H1 (cell line): ENCODE data around the gene AOPEP. TPM values are rescaled to one million over a fixed set of nuclear protein-coding genes. Genes with fewer than 3 reads are reported as not detected.

Experiments used
- CBX8 ChIP-seq: fragments of 300-800, 300-1000 bp; sonication (generic); IDR thresholded peaks from 2 replicates; pipeline ENCODE4 v1.7.1; 2016; ENCODE audit warnings: low read depth, low read length, borderline replicate concordance
- CHD1 ChIP-seq: IDR thresholded peaks from 2 replicates; pipeline ENCODE4 v1.6.1; 2012; ENCODE audit warnings: low read depth, low read length, improper control_type of control experiment
- JUN ChIP-seq: IDR thresholded peaks from 2 replicates; pipeline ENCODE4 v1.6.1; 2011; ENCODE audit warnings: low read depth, mild to moderate bottlenecking, improper control_type of control experiment, low read length
- KDM1A ChIP-seq: fragments of 200-600, 300-600 bp; sonication (generic); IDR thresholded peaks from 2 replicates; pipeline ENCODE4 v1.7.1; 2016; ENCODE audit warnings: mild to moderate bottlenecking, low read length, borderline replicate concordance
- RNF2 ChIP-seq: fragments of 200-900, 300-1000 bp; sonication (generic); IDR thresholded peaks from 2 replicates; pipeline ENCODE4 v1.7.1; 2016; ENCODE audit warnings: borderline replicate concordance, low read depth, mild to moderate bottlenecking, antibody characterized with exemption, low read length; ENCODE audit not compliant: poor library complexity, severe bottlenecking; ENCODE audit errors: missing control alignments
- RXRA ChIP-seq: IDR thresholded peaks from 2 replicates; pipeline ENCODE4 v1.6.1; 2011; ENCODE audit warnings: low read depth, mild to moderate bottlenecking, low read length, moderate library complexity; ENCODE audit not compliant: insufficient read depth
- SP4 ChIP-seq: IDR thresholded peaks from 2 replicates; pipeline ENCODE4 v1.6.1; 2012; ENCODE audit warnings: low read length, inconsistent platforms
- SRF ChIP-seq: IDR thresholded peaks from 2 replicates; pipeline ENCODE4 v1.6.1; 2011; ENCODE audit warnings: mild to moderate bottlenecking, low read depth, low read length, moderate library complexity
- TAF7 ChIP-seq: optimal IDR thresholded peaks from 2 replicates; pipeline ENCODE3; 2011; ENCODE audit warnings: low read depth, mild to moderate bottlenecking, inconsistent platforms, low read length, moderate library complexity, borderline replicate concordance
- polyA plus RNA-seq, 7 experiments: library from polyadenylated mRNA; depleted of rRNA in 3 of 7; stranded (reverse) in 5 of 7; unstranded in 2 of 7; fragments of >200 nt in 5 of 7; fragments of 200-250 nt in 2 of 7; gene quantifications; 1 replicate in 5 of 7; 2 replicates in 1 of 7; 4 replicates in 1 of 7; pipeline versions ENCODE4 v1.2.1 to v1.2.3, GENCODE V29; 2011 to 2013; ENCODE audit warnings: missing spikeins in 2 of 7, mixed read lengths in 2 of 7
- total RNA-seq: library from RNA; stranded (reverse); fragmentation: NEBNext Ultra II Directional; extraction: Animal tissue kit (Norgen Biotek cat#: 25700); gene quantifications from 2 replicates; pipeline ENCODE4 v1.2.1, GENCODE V29; 2021
- TF ChIP-seq, protein P1 (sequence below): fragments of 300-600 bp; sonication (generic); IDR thresholded peaks from 2 replicates; pipeline ENCODE4 v1.7.1; 2012; ENCODE audit warnings: low read length, moderate library complexity, mild to moderate bottlenecking, inconsistent platforms; ENCODE audit not compliant: insufficient replicate concordance

Gene AOPEP
- total and polyA plus RNA-seq, 2 of the 8 experiments (the other 6 are each of a cell fraction or from before 2014, with no cell fraction given): 6.1 to 14.3 TPM

DNA sequence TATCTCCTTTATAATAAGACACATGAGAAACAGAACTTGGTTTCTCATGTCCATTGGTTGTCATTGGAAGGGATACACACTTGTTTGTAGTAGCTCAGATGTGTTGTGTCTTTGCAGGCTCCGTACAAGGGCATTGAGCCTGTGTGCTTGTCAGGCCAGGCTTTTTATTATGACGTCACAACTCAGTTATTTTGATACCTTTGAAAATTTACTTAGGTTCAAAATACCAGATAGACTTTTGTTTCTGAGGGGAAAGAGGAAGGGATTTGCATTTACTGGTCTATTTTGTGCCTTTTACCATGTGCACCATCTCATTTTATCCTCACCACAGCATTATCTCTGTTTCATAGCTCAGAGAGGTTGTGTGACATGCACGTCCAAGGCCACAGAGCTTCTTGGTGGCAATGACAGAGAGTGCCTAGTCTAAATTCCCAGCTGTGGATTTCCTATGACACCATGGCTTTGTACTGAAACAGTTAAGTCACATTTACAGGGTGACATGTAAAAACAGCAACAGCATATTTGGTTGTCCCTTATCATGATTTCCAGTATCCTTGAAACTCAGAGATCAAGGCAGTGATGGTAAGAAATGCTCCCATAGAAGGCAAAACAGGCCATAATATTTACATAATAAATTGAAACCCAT, 268.7 kb downstream of the AOPEP start (continued):
- TF ChIP-seq KDM1A: no peak
- TF ChIP-seq TAF7: no peak
- TF ChIP-seq JUN: no peak
- TF ChIP-seq CBX8: no peak
- TF ChIP-seq RXRA: no peak
- TF ChIP-seq SP4: no peak
- no peak for TF ChIP-seq RNF2
- TF ChIP-seq, protein P1, sequence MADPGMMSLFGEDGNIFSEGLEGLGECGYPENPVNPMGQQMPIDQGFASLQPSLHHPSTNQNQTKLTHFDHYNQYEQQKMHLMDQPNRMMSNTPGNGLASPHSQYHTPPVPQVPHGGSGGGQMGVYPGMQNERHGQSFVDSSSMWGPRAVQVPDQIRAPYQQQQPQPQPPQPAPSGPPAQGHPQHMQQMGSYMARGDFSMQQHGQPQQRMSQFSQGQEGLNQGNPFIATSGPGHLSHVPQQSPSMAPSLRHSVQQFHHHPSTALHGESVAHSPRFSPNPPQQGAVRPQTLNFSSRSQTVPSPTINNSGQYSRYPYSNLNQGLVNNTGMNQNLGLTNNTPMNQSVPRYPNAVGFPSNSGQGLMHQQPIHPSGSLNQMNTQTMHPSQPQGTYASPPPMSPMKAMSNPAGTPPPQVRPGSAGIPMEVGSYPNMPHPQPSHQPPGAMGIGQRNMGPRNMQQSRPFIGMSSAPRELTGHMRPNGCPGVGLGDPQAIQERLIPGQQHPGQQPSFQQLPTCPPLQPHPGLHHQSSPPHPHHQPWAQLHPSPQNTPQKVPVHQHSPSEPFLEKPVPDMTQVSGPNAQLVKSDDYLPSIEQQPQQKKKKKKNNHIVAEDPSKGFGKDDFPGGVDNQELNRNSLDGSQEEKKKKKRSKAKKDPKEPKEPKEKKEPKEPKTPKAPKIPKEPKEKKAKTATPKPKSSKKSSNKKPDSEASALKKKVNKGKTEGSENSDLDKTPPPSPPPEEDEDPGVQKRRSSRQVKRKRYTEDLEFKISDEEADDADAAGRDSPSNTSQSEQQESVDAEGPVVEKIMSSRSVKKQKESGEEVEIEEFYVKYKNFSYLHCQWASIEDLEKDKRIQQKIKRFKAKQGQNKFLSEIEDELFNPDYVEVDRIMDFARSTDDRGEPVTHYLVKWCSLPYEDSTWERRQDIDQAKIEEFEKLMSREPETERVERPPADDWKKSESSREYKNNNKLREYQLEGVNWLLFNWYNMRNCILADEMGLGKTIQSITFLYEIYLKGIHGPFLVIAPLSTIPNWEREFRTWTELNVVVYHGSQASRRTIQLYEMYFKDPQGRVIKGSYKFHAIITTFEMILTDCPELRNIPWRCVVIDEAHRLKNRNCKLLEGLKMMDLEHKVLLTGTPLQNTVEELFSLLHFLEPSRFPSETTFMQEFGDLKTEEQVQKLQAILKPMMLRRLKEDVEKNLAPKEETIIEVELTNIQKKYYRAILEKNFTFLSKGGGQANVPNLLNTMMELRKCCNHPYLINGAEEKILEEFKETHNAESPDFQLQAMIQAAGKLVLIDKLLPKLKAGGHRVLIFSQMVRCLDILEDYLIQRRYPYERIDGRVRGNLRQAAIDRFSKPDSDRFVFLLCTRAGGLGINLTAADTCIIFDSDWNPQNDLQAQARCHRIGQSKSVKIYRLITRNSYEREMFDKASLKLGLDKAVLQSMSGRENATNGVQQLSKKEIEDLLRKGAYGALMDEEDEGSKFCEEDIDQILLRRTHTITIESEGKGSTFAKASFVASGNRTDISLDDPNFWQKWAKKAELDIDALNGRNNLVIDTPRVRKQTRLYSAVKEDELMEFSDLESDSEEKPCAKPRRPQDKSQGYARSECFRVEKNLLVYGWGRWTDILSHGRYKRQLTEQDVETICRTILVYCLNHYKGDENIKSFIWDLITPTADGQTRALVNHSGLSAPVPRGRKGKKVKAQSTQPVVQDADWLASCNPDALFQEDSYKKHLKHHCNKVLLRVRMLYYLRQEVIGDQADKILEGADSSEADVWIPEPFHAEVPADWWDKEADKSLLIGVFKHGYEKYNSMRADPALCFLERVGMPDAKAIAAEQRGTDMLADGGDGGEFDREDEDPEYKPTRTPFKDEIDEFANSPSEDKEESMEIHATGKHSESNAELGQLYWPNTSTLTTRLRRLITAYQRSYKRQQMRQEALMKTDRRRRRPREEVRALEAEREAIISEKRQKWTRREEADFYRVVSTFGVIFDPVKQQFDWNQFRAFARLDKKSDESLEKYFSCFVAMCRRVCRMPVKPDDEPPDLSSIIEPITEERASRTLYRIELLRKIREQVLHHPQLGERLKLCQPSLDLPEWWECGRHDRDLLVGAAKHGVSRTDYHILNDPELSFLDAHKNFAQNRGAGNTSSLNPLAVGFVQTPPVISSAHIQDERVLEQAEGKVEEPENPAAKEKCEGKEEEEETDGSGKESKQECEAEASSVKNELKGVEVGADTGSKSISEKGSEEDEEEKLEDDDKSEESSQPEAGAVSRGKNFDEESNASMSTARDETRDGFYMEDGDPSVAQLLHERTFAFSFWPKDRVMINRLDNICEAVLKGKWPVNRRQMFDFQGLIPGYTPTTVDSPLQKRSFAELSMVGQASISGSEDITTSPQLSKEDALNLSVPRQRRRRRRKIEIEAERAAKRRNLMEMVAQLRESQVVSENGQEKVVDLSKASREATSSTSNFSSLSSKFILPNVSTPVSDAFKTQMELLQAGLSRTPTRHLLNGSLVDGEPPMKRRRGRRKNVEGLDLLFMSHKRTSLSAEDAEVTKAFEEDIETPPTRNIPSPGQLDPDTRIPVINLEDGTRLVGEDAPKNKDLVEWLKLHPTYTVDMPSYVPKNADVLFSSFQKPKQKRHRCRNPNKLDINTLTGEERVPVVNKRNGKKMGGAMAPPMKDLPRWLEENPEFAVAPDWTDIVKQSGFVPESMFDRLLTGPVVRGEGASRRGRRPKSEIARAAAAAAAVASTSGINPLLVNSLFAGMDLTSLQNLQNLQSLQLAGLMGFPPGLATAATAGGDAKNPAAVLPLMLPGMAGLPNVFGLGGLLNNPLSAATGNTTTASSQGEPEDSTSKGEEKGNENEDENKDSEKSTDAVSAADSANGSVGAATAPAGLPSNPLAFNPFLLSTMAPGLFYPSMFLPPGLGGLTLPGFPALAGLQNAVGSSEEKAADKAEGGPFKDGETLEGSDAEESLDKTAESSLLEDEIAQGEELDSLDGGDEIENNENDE: no peak
- TF ChIP-seq SRF: no peak
- no peak for TF ChIP-seq CHD1
